ENCODE data around the gene LRIG1. TPM values are rescaled to one million over a fixed set of nuclear protein-coding genes. Genes with fewer than 3 reads are reported as not detected.

Gene LRIG1, protein sequence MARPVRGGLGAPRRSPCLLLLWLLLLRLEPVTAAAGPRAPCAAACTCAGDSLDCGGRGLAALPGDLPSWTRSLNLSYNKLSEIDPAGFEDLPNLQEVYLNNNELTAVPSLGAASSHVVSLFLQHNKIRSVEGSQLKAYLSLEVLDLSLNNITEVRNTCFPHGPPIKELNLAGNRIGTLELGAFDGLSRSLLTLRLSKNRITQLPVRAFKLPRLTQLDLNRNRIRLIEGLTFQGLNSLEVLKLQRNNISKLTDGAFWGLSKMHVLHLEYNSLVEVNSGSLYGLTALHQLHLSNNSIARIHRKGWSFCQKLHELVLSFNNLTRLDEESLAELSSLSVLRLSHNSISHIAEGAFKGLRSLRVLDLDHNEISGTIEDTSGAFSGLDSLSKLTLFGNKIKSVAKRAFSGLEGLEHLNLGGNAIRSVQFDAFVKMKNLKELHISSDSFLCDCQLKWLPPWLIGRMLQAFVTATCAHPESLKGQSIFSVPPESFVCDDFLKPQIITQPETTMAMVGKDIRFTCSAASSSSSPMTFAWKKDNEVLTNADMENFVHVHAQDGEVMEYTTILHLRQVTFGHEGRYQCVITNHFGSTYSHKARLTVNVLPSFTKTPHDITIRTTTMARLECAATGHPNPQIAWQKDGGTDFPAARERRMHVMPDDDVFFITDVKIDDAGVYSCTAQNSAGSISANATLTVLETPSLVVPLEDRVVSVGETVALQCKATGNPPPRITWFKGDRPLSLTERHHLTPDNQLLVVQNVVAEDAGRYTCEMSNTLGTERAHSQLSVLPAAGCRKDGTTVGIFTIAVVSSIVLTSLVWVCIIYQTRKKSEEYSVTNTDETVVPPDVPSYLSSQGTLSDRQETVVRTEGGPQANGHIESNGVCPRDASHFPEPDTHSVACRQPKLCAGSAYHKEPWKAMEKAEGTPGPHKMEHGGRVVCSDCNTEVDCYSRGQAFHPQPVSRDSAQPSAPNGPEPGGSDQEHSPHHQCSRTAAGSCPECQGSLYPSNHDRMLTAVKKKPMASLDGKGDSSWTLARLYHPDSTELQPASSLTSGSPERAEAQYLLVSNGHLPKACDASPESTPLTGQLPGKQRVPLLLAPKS
- 10 to 100 TPM; 19.1 to 22.7 TPM for total RNA-seq

DNA sequence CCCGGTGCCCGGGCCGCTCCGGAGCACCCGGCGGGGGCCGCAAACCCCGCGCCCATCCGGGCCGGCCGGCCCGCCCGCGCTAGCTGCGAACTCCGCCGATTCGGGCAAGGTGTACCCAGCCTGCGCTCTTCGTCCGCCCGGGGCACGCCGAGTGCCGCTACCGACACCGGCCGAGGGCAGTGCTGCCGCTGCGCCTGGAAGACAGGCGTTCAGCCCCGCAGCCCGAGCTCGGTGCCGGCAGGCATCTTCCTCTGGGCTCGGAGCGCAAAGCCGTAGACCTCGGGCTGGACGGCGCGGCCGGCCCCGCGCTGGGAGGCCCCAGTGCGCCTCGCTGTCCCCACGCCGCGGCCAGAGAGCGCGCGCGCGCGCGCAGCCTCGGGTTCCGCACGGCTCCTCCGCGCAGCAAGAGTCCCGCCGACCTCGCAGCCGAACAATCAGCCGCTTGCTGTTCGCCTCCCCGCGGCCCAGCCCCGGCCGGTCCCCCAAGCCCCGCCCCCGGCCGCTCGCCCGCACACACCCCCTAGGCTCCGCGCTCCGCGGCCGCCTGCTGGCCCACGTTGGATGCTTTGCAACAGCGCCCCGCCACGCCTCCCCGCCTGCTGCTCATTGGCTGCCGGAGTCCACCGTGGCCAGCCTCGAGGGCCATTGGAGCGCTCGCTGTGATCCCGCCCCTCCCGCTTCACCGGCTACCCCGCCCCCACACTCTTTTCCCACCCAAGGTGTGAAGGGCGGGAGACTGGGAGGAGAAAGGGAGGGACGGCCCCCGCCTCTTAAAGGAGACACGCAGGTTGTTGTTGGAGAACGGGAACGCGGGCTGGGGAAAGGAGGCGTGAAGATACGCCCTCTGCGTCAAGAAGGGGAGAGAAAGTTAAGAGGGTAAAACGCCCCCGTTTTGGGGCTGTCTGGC, at the start of gene LRIG1:
LRIG1 (minus strand) TSS at position 447 of the 907 bp plus-strand sequence. CDS start 615 bp downstream, outside the sequence.
- no peaks in the 10 kb centered on the region for H3K36me3 Mint-ChIP-seq (ENCODE audit: low read depth)
- intact Hi-C loops (cut with DNase I, micrococcal nuclease), result loop anchor here (1.0 to 5.0 kb wide), 8 partner anchors 29 to 497 kb away; partner anchors contain the start of genes KBTBD8 (in 1 of the 2) and SLC25A26 (in 1 of the 2)

DNA sequence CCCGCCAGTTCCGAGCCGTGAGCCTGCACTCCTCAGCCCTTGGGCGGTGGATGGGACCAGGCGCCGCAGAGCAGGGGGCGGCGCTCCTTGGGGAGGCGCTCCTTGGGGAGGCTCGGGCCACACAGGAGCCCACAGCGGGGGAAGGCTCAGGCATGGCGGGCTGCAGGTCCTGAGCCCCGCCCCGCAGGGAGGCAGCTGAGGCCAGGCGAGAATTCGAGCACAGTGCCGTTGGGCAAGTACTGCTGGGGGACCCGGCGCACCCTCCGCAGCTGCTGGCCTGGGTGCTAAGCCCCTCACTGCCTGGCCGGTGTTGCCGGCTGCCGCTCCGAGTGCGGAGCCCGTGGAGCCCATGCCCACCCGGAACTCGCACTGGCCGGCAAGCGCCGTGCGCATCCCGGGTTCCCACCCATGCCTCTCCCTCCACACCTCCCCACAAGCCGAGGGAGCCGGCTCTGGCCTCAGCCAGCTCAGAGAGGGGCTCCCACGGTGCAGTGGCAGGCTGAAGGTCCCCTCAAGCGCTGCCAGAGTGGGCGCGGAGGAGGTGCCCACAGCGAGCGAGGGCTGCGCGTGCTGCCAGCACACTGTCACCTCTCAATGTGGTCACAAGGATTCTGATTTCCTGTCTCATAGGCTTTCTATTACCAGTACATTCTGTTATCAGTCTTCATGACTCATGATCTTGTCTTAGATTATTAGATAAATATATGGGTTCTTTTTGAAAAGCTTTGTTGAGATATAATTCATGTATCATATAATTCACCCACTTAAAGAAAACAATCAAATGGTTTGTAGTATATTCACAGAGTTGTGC, 44.0 kb upstream of the LRIG1 start:
- no peaks in the 10 kb centered on the region for H3K27me3 Mint-ChIP-seq
- CTCF ChIA-PET, result interaction anchor here (0.6 to 1.1 kb wide), 3 partner anchors 10 to 273 kb away, joined by 3 read pairs; no protein-coding TSS in a partner anchor
- H3K4me1 Mint-ChIP-seq, result no peaks in the 10 kb centered on the region
- H3K9me3 Mint-ChIP-seq (ENCODE audit: low read depth), result peaks cover 4% of the 10 kb centered on the region
- DNase-seq (no peak), ATAC-seq (no peak)
- POLR2A ChIA-PET, result no interaction called here
- intact Hi-C loops (cut with DNase I, micrococcal nuclease), result no loop called here
- H3K27ac Mint-ChIP-seq, result no peak overlapping the region
- H3K4me3 Mint-ChIP-seq, result no peak overlapping the region
- no peaks in the 10 kb centered on the region for H3K36me3 Mint-ChIP-seq (ENCODE audit: low read depth)

More for the DNA sequence above, at the start of gene LRIG1:
- CTCF ChIA-PET, result interaction anchor here (1.0 to 2.1 kb wide), 2 partner anchors 11 to 34 kb away, joined by 3 to 7 read pairs; no protein-coding TSS in a partner anchor
- H3K4me3 Mint-ChIP-seq, result peak within 1 kb of the TSS; percentile 96
- H3K27ac Mint-ChIP-seq, result peak within 1 kb of the TSS; percentile 87
- H3K27me3 Mint-ChIP-seq, result peaks cover 9% of the 10 kb centered on the region
- no peaks in the 10 kb centered on the region for H3K9me3 Mint-ChIP-seq (ENCODE audit: low read depth)
- DNase-seq, result peak; percentile 99
- peak; percentile 97 for ATAC-seq
- peaks cover 52% of the 10 kb centered on the region for H3K4me1 Mint-ChIP-seq
- POLR2A ChIA-PET, result no interaction called here

DNA sequence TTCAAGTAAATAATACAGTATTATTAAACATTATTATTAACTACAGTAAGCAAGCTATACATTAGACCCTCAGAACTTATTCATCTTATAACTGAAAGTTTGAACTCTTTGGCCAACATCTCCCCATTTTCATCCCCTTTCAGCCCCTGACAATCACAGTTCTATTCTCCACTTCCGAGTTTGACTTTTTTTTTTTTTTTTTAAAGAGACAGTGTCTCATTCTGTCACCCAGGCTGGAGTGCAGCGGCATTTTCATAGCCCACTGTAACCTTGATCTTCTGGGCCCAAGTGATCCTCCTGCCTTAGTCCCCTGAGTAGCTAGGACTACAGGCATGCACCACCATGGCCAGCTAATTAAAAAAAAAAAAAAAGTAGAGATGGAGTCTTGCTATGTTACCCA, 41.3 kb upstream of the LRIG1 start:
- DNase-seq, result no peak
- Mint-ChIP-seq H3K27me3 (no peaks in the 10 kb centered on the region), H3K27ac (no peak overlapping the region), H3K4me3 (no peak overlapping the region), H3K9me3 (ENCODE audit: low read depth) (peaks cover 4% of the 10 kb centered on the region), H3K4me1 (no peaks in the 10 kb centered on the region), H3K36me3 (ENCODE audit: low read depth) (no peaks in the 10 kb centered on the region)
- ChIA-PET POLR2A (no interaction called here), CTCF (interaction anchor here (0.7 kb wide), 1 partner anchor 9 kb away, joined by 6 read pairs; no protein-coding TSS in a partner anchor)
- ATAC-seq, result no peak
- intact Hi-C loops (cut with DNase I, micrococcal nuclease), result no loop called here

DNA sequence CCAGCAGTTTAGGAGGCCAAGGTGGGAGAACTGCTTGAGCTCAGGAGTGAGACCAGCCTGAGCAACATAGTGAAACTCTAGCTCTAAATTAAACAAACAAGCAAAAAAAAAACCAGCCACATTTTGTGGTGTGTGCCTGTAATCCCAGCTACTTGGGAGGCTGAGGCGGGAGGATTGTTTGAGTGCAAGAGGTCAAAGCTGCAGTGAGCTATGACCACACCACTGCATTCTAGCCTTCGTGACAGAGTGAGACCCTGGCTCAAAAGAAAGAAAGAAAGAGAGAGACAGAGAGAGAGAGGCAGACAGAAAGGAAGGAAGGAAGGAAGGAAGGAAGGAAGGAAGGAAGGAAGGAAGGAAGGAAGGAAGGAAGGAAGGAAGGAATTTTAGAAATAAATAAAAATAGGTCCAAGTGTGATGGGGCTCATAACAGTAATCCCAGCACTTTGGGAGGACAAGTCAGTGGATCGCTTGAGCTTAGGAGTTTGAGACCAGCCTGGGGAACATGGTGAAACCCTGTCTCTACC, 38.7 kb upstream of the LRIG1 start:
- DNase-seq, result no peak
- no peaks in the 10 kb centered on the region for H3K36me3 Mint-ChIP-seq (ENCODE audit: low read depth)
- CTCF ChIA-PET, result interaction anchor here (0.7 kb wide), 1 partner anchor 293 kb away, joined by 3 read pairs; no protein-coding TSS in a partner anchor
- peaks cover 4% of the 10 kb centered on the region for H3K9me3 Mint-ChIP-seq (ENCODE audit: low read depth)
- POLR2A ChIA-PET, result no interaction called here
- ATAC-seq, result no peak
- no peak overlapping the region for H3K4me3 Mint-ChIP-seq
- H3K27me3 Mint-ChIP-seq, result no peaks in the 10 kb centered on the region
- intact Hi-C loops (cut with DNase I, micrococcal nuclease), result no loop called here
- H3K27ac Mint-ChIP-seq, result no peak overlapping the region
- H3K4me1 Mint-ChIP-seq, result no peaks in the 10 kb centered on the region

DNA sequence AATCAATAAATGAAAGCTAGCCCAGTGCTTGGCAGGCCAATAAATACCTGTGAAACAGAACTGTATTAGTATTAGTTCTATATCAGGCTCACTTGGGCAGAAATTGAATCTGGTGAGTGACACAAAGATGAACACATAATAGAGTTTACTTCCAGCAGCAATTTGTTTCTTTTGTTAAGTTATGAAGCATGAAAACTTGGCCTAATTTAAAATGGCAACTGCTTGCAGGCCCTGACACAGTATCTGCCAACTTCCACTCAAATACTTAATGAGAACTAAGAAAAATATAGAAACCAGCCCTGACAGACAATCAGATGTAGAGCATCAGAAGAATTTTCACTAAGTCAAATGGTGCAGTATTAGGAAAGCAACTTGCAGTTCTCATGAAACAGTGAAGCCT, 37.6 kb upstream of the LRIG1 start:
- no peak overlapping the region for H3K27ac Mint-ChIP-seq

DNA sequence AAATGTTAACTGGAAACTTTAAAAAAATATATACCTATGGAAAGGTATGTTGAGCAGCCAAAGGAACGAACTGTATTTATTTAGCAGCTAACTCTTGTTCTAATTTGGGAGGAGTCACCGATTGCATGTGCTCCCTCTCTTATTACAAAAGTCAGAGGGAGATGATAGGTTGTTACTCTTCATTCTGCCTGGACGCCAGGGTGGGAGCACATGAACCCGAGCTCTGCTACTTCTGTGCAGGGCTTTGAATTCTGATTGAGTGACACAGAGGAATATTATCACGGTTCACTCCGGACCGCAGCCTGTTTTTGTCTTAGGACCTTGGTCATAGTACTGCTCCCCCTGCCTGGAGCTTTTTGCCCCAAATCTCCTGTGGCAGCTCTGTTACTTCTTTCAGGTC, 36.9 kb upstream of the LRIG1 start:
- Mint-ChIP-seq H3K9me3 (ENCODE audit: low read depth) (peaks cover 3% of the 10 kb centered on the region), H3K4me1 (no peaks in the 10 kb centered on the region), H3K27ac (no peak overlapping the region), H3K27me3 (no peaks in the 10 kb centered on the region), H3K4me3 (no peak overlapping the region), H3K36me3 (ENCODE audit: low read depth) (no peaks in the 10 kb centered on the region)
- intact Hi-C loops (cut with DNase I, micrococcal nuclease), result no loop called here
- no peak for DNase-seq
- CTCF ChIA-PET, result no interaction called here
- POLR2A ChIA-PET, result no interaction called here
- no peak for ATAC-seq

More for the DNA sequence above, 37.6 kb upstream of the LRIG1 start:
- ATAC-seq (no peak), DNase-seq (no peak)
- no peaks in the 10 kb centered on the region for H3K36me3 Mint-ChIP-seq (ENCODE audit: low read depth)
- ChIA-PET POLR2A (no interaction called here), CTCF (no interaction called here)
- H3K4me1 Mint-ChIP-seq, result no peaks in the 10 kb centered on the region
- no peaks in the 10 kb centered on the region for H3K27me3 Mint-ChIP-seq
- H3K9me3 Mint-ChIP-seq (ENCODE audit: low read depth), result peaks cover 4% of the 10 kb centered on the region
- H3K4me3 Mint-ChIP-seq, result no peak overlapping the region
- intact Hi-C loops (cut with DNase I, micrococcal nuclease), result no loop called here

DNA sequence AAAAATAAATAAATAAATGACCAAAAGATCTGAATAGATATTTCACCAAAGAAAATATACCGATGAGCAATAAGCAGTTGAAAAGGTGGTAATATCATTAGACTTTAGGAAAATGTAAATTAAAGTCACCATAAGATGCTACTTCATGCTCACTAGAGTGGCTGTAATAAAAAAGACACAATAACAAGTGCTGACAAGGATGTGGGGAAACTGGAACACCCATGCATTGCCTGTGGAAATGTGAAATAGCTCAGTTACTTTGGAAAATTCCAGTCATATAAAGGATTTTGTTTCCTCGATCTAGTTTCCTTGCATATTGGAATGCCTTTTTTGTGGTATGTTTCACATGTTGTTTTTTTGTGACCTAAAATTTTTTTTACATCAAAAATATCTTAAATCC, 36.0 kb upstream of the LRIG1 start:
- no peaks in the 10 kb centered on the region for H3K4me1 Mint-ChIP-seq
- intact Hi-C loops (cut with DNase I, micrococcal nuclease), result no loop called here
- H3K9me3 Mint-ChIP-seq (ENCODE audit: low read depth), result no peaks in the 10 kb centered on the region
- H3K27ac Mint-ChIP-seq, result no peak overlapping the region
- no peaks in the 10 kb centered on the region for H3K36me3 Mint-ChIP-seq (ENCODE audit: low read depth)
- H3K4me3 Mint-ChIP-seq, result no peak overlapping the region
- DNase-seq (no peak), ATAC-seq (no peak)
- POLR2A ChIA-PET, result no interaction called here
- CTCF ChIA-PET, result interaction anchor here (0.7 to 1.0 kb wide), 2 partner anchors 10 to 129 kb away, joined by 3 read pairs; no protein-coding TSS in a partner anchor
- no peaks in the 10 kb centered on the region for H3K27me3 Mint-ChIP-seq

DNA sequence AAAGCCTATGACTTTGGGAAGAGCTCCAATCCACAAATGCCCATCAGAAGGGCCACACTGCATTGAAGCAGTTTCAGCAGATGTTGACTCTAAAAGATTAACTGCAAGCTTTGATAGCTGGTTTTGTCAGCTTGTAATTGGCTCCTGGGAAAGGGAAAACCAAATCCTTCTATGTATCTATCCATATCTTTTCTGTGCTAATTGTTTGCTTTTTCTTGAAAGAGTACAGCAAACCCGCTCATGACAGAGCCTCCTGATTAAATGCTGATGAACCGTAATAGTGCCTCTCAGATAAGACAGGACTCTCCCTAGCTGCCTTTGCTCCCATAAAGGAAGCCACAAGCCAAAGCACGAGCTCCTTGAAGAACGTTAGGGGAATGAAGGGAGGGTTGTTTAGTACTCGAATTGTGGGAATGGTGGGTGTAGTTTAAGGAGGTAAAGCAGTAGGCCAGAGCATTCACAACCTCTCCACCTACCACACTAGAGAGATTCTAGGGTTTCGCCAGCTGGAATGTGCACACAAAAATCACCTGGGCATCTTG, 33.6 kb upstream of the LRIG1 start:
- ATAC-seq (no peak), DNase-seq (no peak)
- Mint-ChIP-seq H3K27ac (no peak overlapping the region), H3K9me3 (ENCODE audit: low read depth) (no peaks in the 10 kb centered on the region), H3K4me1 (no peaks in the 10 kb centered on the region), H3K36me3 (ENCODE audit: low read depth) (no peaks in the 10 kb centered on the region), H3K27me3 (no peaks in the 10 kb centered on the region), H3K4me3 (no peak overlapping the region)
- CTCF ChIA-PET, result interaction anchor here (1.0 kb wide), 2 partner anchors 9 to 124 kb away, joined by 3 read pairs; no protein-coding TSS in a partner anchor
- POLR2A ChIA-PET, result no interaction called here
- intact Hi-C loops (cut with DNase I, micrococcal nuclease), result no loop called here

DNA sequence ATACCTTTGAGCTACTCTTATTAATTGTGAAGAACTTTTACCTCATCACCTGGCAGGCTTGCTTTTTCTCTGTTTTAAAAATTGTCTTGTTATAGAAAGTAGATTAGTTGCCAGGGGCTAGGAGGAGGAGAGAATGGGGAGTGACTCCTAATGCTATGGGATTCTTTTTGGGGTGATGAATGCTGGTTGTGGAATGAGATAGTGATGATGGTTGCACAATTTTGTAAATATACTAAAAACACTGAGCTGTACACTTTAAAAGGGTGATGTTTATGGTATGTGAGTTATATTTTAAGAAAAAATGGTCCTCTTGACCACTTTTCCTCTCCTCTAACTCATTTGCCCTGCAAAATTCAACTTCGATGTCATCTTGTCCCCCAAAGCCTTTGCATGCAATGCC, 31.8 kb upstream of the LRIG1 start:
- DNase-seq, result no peak
- Mint-ChIP-seq H3K9me3 (ENCODE audit: low read depth) (no peaks in the 10 kb centered on the region), H3K36me3 (ENCODE audit: low read depth) (no peaks in the 10 kb centered on the region), H3K27me3 (no peaks in the 10 kb centered on the region), H3K4me3 (no peak overlapping the region), H3K4me1 (no peaks in the 10 kb centered on the region), H3K27ac (no peak overlapping the region)
- intact Hi-C loops (cut with DNase I, micrococcal nuclease), result no loop called here
- ChIA-PET POLR2A (interaction anchor here (0.7 kb wide), 1 partner anchor 52 kb away, joined by 3 read pairs; no protein-coding TSS in a partner anchor), CTCF (interaction anchor here (0.5 kb wide), 1 partner anchor 9 kb away, joined by 6 read pairs; no protein-coding TSS in a partner anchor)
- ATAC-seq, result no peak

Data from activated CD4-positive, alpha-beta T cell treated with anti-CD3 and anti-CD28 coated beads for 36 hours (primary cell).